ENCODE measurements around the gene ABR. TPM values are rescaled to one million over a fixed set of nuclear protein-coding genes. Genes with fewer than 3 reads are reported as not detected.

ABR gene
- total and polyA plus RNA-seq, 2 of the 8 experiments (the other 6 are each of a cell fraction or from before 2014, with no cell fraction given) = 44.8 to 47.2 TPM

GRCh38 chr17:1091900-1092299, 87.9 kb downstream of the ABR start:
- Histone ChIP-seq H2BK20ac (ENCODE audit: low read length) (no peak overlapping the region), H3K14ac (ENCODE audit: insufficient read length) (no peak overlapping the region), H4K5ac (ENCODE audit: insufficient read length, low read depth, low read length) (no peak overlapping the region), H2BK120ac (replicated peaks; ENCODE audit: low read depth, low read length) (no peak overlapping the region), H3K56ac (replicated peaks; ENCODE audit: insufficient read length, low read depth, low read length) (no peak overlapping the region), H3K36me3 (ENCODE audit: control insufficient read depth in 2 of 4, insufficient read depth in 4 of 4, low read length in 3 of 4) (no peaks in the 10 kb centered on the region; a peak in 2 of 8 replicates), H2BK12ac (ENCODE audit: low read depth, low read length) (no peak overlapping the region), H3K4me3 (ENCODE audit: extremely low read depth in 1 of 4, insufficient read depth in 2 of 4, low read depth in 3 of 4, low read length in 4 of 4) (no peak overlapping the region), H3K9ac (replicated peaks in 1 of 4; ENCODE audit: extremely low read depth in 1 of 4, low read depth in 3 of 4, low read length in 3 of 4) (no peak overlapping the region), H3K23ac (ENCODE audit: insufficient read length) (no peak overlapping the region), H2AK5ac (ENCODE audit: low read depth, low read length) (no peak overlapping the region), H3K79me1 (ENCODE audit: low read depth, low read length) (no peaks in the 10 kb centered on the region), H3K4me2 (ENCODE audit: insufficient read depth in 1 of 2, low read depth in 2 of 2, low read length in 2 of 2) (no peak overlapping the region), H4K20me1 (replicated peaks in 1 of 2; ENCODE audit: control insufficient read depth in 1 of 2, insufficient read depth in 2 of 2, low read length in 2 of 2) (peaks cover 0 to 4% of the 10 kb centered on the region in 2 experiments), H2AFZ (ENCODE audit: low read length) (no peak overlapping the region), H2BK5ac (ENCODE audit: low read depth, low read length) (no peak overlapping the region), H2BK15ac (ENCODE audit: low read length) (no peak overlapping the region), H3K79me2 (ENCODE audit: control insufficient read depth in 1 of 2, insufficient read depth in 2 of 2, low read length in 2 of 2) (no peaks in the 10 kb centered on the region), H3K18ac (ENCODE audit: extremely low read depth, low read length) (no peak overlapping the region), H3K4ac (replicated peaks; ENCODE audit: insufficient read length, low read depth, low read length) (no peak overlapping the region), H4K91ac (replicated peaks; ENCODE audit: insufficient read length, low read length) (no peak overlapping the region), H3K4me1 (replicated peaks in 1 of 4; ENCODE audit: control insufficient read depth in 3 of 4, insufficient read depth in 4 of 4, low read length in 3 of 4) (peaks cover 0 to 13% (median 1%) of the 10 kb centered on the region in 4 experiments; a peak in 1 of 7 replicates), H3K9me3 (ENCODE audit: insufficient read depth in 2 of 2, low read depth in 1 of 2, low read length in 1 of 2) (no peaks in the 10 kb centered on the region), H3K27ac (ENCODE audit: low read depth, low read length) (no peak overlapping the region), H3K27me3 (replicated peaks in 1 of 4; ENCODE audit: control insufficient read depth in 3 of 4, extremely low read depth in 1 of 4, insufficient read depth in 3 of 4, low read length in 3 of 4) (no peaks in the 10 kb centered on the region), H4K8ac (ENCODE audit: extremely low read depth, insufficient read depth, low read length) (no peak overlapping the region), H3K23me2 (ENCODE audit: low read depth, low read length) (no peaks in the 10 kb centered on the region)
- TF ChIP-seq GTF2F1 (IDR thresholded peaks at IDR 0.05; ENCODE audit: borderline replicate concordance, low read depth, low read length) (no peak), SRF (IDR thresholded peaks at IDR 0.05; ENCODE audit: low read depth, low read length) (no peak), USF2 (IDR thresholded peaks at IDR 0.05; ENCODE audit: low read length) (no peak), POLR2A (IDR thresholded peaks at IDR 0.05; ENCODE audit: control extremely low read depth in 1 of 2, low read depth in 2 of 2, low read length in 2 of 2) (no peak), SIN3A (conservative IDR thresholded peaks at IDR 0.05 in 1 of 2, IDR thresholded peaks at IDR 0.05 in 1 of 2; ENCODE audit: low read depth in 1 of 2, low read length in 2 of 2) (no peak), E2F6 (IDR thresholded peaks at IDR 0.05) (no peak)
- DNase-seq (ENCODE audit: low read depth in 1 of 2, low spot score in 2 of 2) (no peak), FAIRE-seq (no peak)
- WGBS, 2 experiments (ENCODE audit: extremely low coverage in 1 of 2, insufficient coverage in 1 of 2, insufficient read length in 1 of 2, insufficient replicate concordance in 2 of 2, low coverage in 1 of 2, low lambda C conversion rate in 2 of 2, missing lambda C conversion rate in 1 of 2) = 93% methylated on average over 14 of the region's 14 CpGs; no CpG with 5 or more reads in 1 of the 2 experiments
- CTCF ChIA-PET (ENCODE audit: partially characterized antibody) = interaction anchor here (0.6 to 1.6 kb wide), 3 partner anchors 31 to 56 kb away, joined by 3 to 7 read pairs (median 3); no protein-coding TSS in a partner anchor
- POLR2A ChIA-PET (ENCODE audit: partially characterized antibody) = no interaction called here
